Endothelial cell of umbilical vein (primary cell): ENCODE measurements around the gene ARHGAP9. TPM values are rescaled to one million over a fixed set of nuclear protein-coding genes. Genes with fewer than 3 reads are reported as not detected.
A peak's percentile ranks its signal among the peaks of the same experiment; 100 is the strongest.

Experiments used
- BruUV-seq: library from RNA; stranded (reverse); fragments of 400-500 nt; replicated peaks from 2 replicates; lab custom pipeline; 2021; lab: Mats Ljungman, UMichigan
- CTCF ChIA-PET: fragments of 300-600, 350-600 bp; sonication (Branson Sonifier 250); formaldehyde crosslinking; loops from one replicate; lab custom pipeline; 2021; ENCODE audit warnings: antibody characterized with exemption, inconsistent platforms; lab: Charles Lee
- POLR2A ChIA-PET: fragments of 300-600, 350-600 bp; sonication (Branson Sonifier 250); formaldehyde crosslinking; loops from one replicate; lab custom pipeline; 2021; ENCODE audit warnings: antibody characterized with exemption, inconsistent platforms; lab: Charles Lee
- DNase-seq: peaks from one replicate; pipeline ENCODE4 v3.0.0-alpha.2; 2011; ENCODE audit warnings: low read depth, low spot score
- FAIRE-seq: peaks from 2 replicates; lab custom pipeline; 2011; peaks lifted over from hg19 to GRCh38; lab: Jason Lieb, UNC
- H2AFZ ChIP-seq: 2 replicates; pipeline ENCODE4 v1.6.0; 2012; ENCODE audit warnings: low read depth, low read length, control low read depth, inconsistent platforms
- H3K27ac ChIP-seq: 2 replicates; pipeline ENCODE4 v1.5.1; 2011; ENCODE audit warnings: low read depth, mild to moderate bottlenecking, control low read depth, low read length, moderate library complexity; ENCODE audit not compliant: insufficient read depth
- H3K27me3 ChIP-seq, 2 experiments: 2 replicates each; pipeline versions ENCODE4 v1.6.0 to v1.6.1; 2011; ENCODE audit warnings: low read length in 2 of 2, mixed read lengths in 1 of 2; ENCODE audit not compliant: control insufficient read depth in 2 of 2, insufficient read depth in 2 of 2
- H3K36me3 ChIP-seq, 2 experiments: 2 replicates in 1 of 2; 3 replicates in 1 of 2; pipeline ENCODE4 v1.5.1; 2011; ENCODE audit warnings: low read length in 2 of 2, mild to moderate bottlenecking in 1 of 2, moderate library complexity in 1 of 2; ENCODE audit not compliant: control insufficient read depth in 2 of 2, insufficient read depth in 2 of 2; ENCODE audit errors: extremely low read depth in 1 of 2
- H3K4me1 ChIP-seq: 3 replicates; pipeline ENCODE4 v1.5.1; 2011; ENCODE audit warnings: mild to moderate bottlenecking, low read length; ENCODE audit not compliant: control insufficient read depth, insufficient read depth; ENCODE audit errors: extremely low read depth
- H3K4me2 ChIP-seq: 2 replicates; pipeline ENCODE4 v1.6.1; 2011; ENCODE audit warnings: low read length, control low read depth, mixed read lengths; ENCODE audit not compliant: insufficient read depth
- H3K4me3 ChIP-seq, 3 experiments: fragments of 200-600 bp in 1 of 3; sonication (generic), shearing (Covaris generic) in 1 of 3; replicated peaks in 1 of 3; 2 replicates each; pipeline ENCODE4 v1.5.1; 2011 to 2016; ENCODE audit warnings: control low read depth in 3 of 3, low read length in 3 of 3, mild to moderate bottlenecking in 2 of 3, inconsistent platforms in 1 of 3, low read depth in 1 of 3, moderate library complexity in 1 of 3; ENCODE audit not compliant: insufficient read depth in 1 of 3
- H3K79me2 ChIP-seq: 2 replicates; pipeline ENCODE4 v1.6.0; 2012; ENCODE audit warnings: low read length, inconsistent platforms; ENCODE audit not compliant: control insufficient read depth, insufficient read depth
- H3K9ac ChIP-seq: replicated peaks from 2 replicates; pipeline ENCODE3; 2011; ENCODE audit warnings: low read length, control low read depth; ENCODE audit not compliant: insufficient read depth; ENCODE audit errors: extremely low read depth
- H3K9me1 ChIP-seq: replicated peaks from 3 replicates; pipeline ENCODE4 v1.6.0; 2011; ENCODE audit warnings: mild to moderate bottlenecking, low read length; ENCODE audit not compliant: control insufficient read depth, insufficient read depth; ENCODE audit errors: extremely low read depth
- H3K9me3 ChIP-seq: replicated peaks from 2 replicates; pipeline ENCODE4 v1.5.1; 2012; ENCODE audit warnings: low read length, inconsistent platforms; ENCODE audit not compliant: control insufficient read depth, insufficient read depth
- H4K20me1 ChIP-seq: replicated peaks from 2 replicates; pipeline ENCODE3; 2011; ENCODE audit warnings: mild to moderate bottlenecking, low read length; ENCODE audit not compliant: control insufficient read depth, insufficient read depth; ENCODE audit errors: extremely low read depth
- EZH2 ChIP-seq: IDR thresholded peaks from 2 replicates; pipeline ENCODE4 v1.6.1; 2012; ENCODE audit warnings: borderline replicate concordance, low read depth, mild to moderate bottlenecking, moderate library complexity, low read length, inconsistent platforms; ENCODE audit not compliant: severe bottlenecking
- GATA2 ChIP-seq: IDR thresholded peaks from 2 replicates; pipeline ENCODE4 v1.7.0; 2011; ENCODE audit warnings: low read depth, mild to moderate bottlenecking, moderate library complexity, mixed read lengths, low read length; ENCODE audit not compliant: insufficient read length, insufficient read depth
- JUN ChIP-seq: IDR thresholded peaks from 2 replicates; pipeline ENCODE4 v1.6.1; 2011; ENCODE audit warnings: borderline replicate concordance, low read depth; ENCODE audit not compliant: insufficient read length, insufficient read depth
- MAX ChIP-seq: IDR thresholded peaks from 2 replicates; pipeline ENCODE4 v1.6.1; 2011; ENCODE audit not compliant: insufficient read depth, insufficient read length
- MYC ChIP-seq: IDR thresholded peaks from one replicate; pipeline ENCODE4 v1.6.1; 2011; ENCODE audit warnings: mild to moderate bottlenecking, low read depth, low read length
- POLR2A ChIP-seq: IDR thresholded peaks from 2 replicates; pipeline ENCODE4 v1.6.1; 2012; ENCODE audit warnings: low read depth, mild to moderate bottlenecking, control low read depth, low read length
- dilution Hi-C: fragments of 300-500 bp; cut with MboI; formaldehyde crosslinking; loops from one replicate; pipeline ENCODE4 v1.15.0; 2019; ENCODE audit warnings: low sequenced_read_pairs; ENCODE audit not compliant: extremely low pct_ligation_motif_present
- intact Hi-C: fragments of 100-400 bp; cut with micrococcal nuclease; formaldehyde crosslinking; loops from one replicate; pipeline ENCODE4 v1.10.0; 2022
- polyA plus RNA-seq, 4 experiments: library from polyadenylated mRNA; depleted of rRNA in 3 of 4; stranded (reverse) in 3 of 4; unstranded in 1 of 4; fragments of >200 nt; gene quantifications; 2 replicates each; pipeline versions ENCODE4 v1.2.1 to v1.2.3, GENCODE V29; 2011 to 2012; ENCODE audit warnings: missing spikeins in 1 of 4
- total RNA-seq: library from RNA; stranded (reverse); gene quantifications from 2 replicates; pipeline ENCODE4 v1.2.3, GENCODE V29; 2021
- TF ChIP-seq, protein P1 (sequence below), 2 donors: IDR thresholded peaks; 1 replicate in 1 of 2; 2 replicates in 1 of 2; pipeline ENCODE4 v1.5.1; 2011; ENCODE audit warnings: low read length in 2 of 2, mild to moderate bottlenecking in 2 of 2, moderate library complexity in 2 of 2, control low read depth in 1 of 2, inconsistent platforms in 1 of 2, low read depth in 1 of 2; ENCODE audit not compliant: insufficient read depth in 1 of 2; ENCODE audit errors: extremely low read depth in 1 of 2

Gene ARHGAP9
- total and polyA plus RNA-seq, 2 donors (not counting 3 experiments of a cell fraction or from before 2014, with no cell fraction given) = 0.25 to 0.38 TPM

- intact Hi-C loops (loop anchor here (2.0 to 5.0 kb wide), 2 partner anchors 21 to 124 kb away; no protein-coding TSS in a partner anchor), dilution Hi-C loops (no loop called here)
- Histone ChIP-seq H3K4me2 (peak overlapping the region; percentile 92), H3K79me2 (peaks cover 17% of the 10 kb centered on the region), H3K9ac (peak overlapping the region; percentile 82), H3K9me1 (no peaks in the 10 kb centered on the region), H3K27ac (no peak overlapping the region), H4K20me1 (no peaks in the 10 kb centered on the region), H3K9me3 (no peaks in the 10 kb centered on the region), H3K4me1 (peaks cover 6% of the 10 kb centered on the region), H3K36me3 (no peaks in the 10 kb centered on the region), H3K27me3 (no peaks in the 10 kb centered on the region), H3K4me3 (no peak overlapping the region), H2AFZ (peak overlapping the region; percentile 23)
- FAIRE-seq (no peak), DNase-seq (no peak)
- BruUV-seq = no TSS peak
- POLR2A ChIA-PET = no interaction called here
- TF ChIP-seq JUN (no peak), MAX (no peak), MYC (no peak), EZH2 (no peak), POLR2A (no peak), GATA2 (no peak)
- TF ChIP-seq, protein P1, sequence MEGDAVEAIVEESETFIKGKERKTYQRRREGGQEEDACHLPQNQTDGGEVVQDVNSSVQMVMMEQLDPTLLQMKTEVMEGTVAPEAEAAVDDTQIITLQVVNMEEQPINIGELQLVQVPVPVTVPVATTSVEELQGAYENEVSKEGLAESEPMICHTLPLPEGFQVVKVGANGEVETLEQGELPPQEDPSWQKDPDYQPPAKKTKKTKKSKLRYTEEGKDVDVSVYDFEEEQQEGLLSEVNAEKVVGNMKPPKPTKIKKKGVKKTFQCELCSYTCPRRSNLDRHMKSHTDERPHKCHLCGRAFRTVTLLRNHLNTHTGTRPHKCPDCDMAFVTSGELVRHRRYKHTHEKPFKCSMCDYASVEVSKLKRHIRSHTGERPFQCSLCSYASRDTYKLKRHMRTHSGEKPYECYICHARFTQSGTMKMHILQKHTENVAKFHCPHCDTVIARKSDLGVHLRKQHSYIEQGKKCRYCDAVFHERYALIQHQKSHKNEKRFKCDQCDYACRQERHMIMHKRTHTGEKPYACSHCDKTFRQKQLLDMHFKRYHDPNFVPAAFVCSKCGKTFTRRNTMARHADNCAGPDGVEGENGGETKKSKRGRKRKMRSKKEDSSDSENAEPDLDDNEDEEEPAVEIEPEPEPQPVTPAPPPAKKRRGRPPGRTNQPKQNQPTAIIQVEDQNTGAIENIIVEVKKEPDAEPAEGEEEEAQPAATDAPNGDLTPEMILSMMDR (IDR thresholded peaks at IDR 0.05; ENCODE audit: extremely low read depth in 1 of 2, insufficient read depth in 1 of 2, low read depth in 1 of 2, low read length in 2 of 2) = no peak
- CTCF ChIA-PET = interaction anchor here (1.9 kb wide), 1 partner anchor 124 kb away, joined by 5 read pairs; no protein-coding TSS in a partner anchor
Measured at GRCh38 chr12:57431654-57432188, 47.9 kb downstream of the ARHGAP9 start.
